Measurements from ENCODE around the gene PBX2. TPM values are rescaled to one million over a fixed set of nuclear protein-coding genes. Genes with fewer than 3 reads are reported as not detected.

PBX2 gene
- total RNA-seq, 4 donors from 2014 or later, result 43.6 to 95.9 (median 59.3) TPM

- Histone ChIP-seq H3K36me3 (peaks cover 0 to 83% (median 0%) of the 10 kb centered on the region in 4 donors), H3K9me3 (no peaks in the 10 kb centered on the region), H3K4me1 (no peaks in the 10 kb centered on the region), H3K27ac (replicated peaks in 1 of 4) (no peak overlapping the region), H3K4me3 (no peak overlapping the region), H3K27me3 (no peaks in the 10 kb centered on the region)
- DNase-seq (ENCODE audit: extremely low spot score), result no peak
- WGBS, result 84% methylated on average over 6 of the region's 7 CpGs
- TF ChIP-seq POLR2AphosphoS5 (IDR thresholded peaks at IDR 0.05) (no peak), POLR2A (IDR thresholded peaks at IDR 0.05; ENCODE audit: low read depth) (no peak)
- intact Hi-C loops (cut with DNase I), result no loop called here
These were observed 28.2 kb upstream of the PBX2 start for GRCh38 chr6:32218167-32218566.

GRCh38 chr6:32216998-32217397, 27.0 kb upstream of the PBX2 start:
- no peak overlapping the region for H3K27ac ChIP-seq (replicated peaks in 1 of 4)
- no peaks in the 10 kb centered on the region for H3K27me3 ChIP-seq
- no peak for DNase-seq (ENCODE audit: extremely low spot score)
- 92% methylated on average over 8 of the region's 11 CpGs for WGBS
- intact Hi-C loops (cut with DNase I), result no loop called here
- no peaks in the 10 kb centered on the region for H3K9me3 ChIP-seq
- no peaks in the 10 kb centered on the region for H3K4me1 ChIP-seq
- H3K36me3 ChIP-seq, result peaks cover 0 to 86% (median 0%) of the 10 kb centered on the region in 4 donors
- H3K4me3 ChIP-seq, result no peak overlapping the region
- TF ChIP-seq POLR2AphosphoS5 (IDR thresholded peaks at IDR 0.05), result no peak
- no peak for TF ChIP-seq CTCF (IDR thresholded peaks at IDR 0.05)
- no peak for TF ChIP-seq POLR2A (IDR thresholded peaks at IDR 0.05; ENCODE audit: low read depth)
- no peak for TF ChIP-seq EP300 (IDR thresholded peaks at IDR 0.05)

- Histone ChIP-seq H3K4me3 (no peak overlapping the region), H3K36me3 (peaks cover 0 to 84% (median 0%) of the 10 kb centered on the region in 4 donors), H3K27ac (replicated peaks in 1 of 4) (no peak overlapping the region), H3K4me1 (no peaks in the 10 kb centered on the region), H3K27me3 (no peaks in the 10 kb centered on the region), H3K9me3 (no peaks in the 10 kb centered on the region)
- intact Hi-C loops (cut with DNase I), result no loop called here
- WGBS, result 89% methylated on average over 10 of the region's 10 CpGs
- no peak for DNase-seq (ENCODE audit: extremely low spot score)
- TF ChIP-seq POLR2AphosphoS5 (IDR thresholded peaks at IDR 0.05) (no peak), POLR2A (IDR thresholded peaks at IDR 0.05; ENCODE audit: low read depth) (no peak), EP300 (IDR thresholded peaks at IDR 0.05) (no peak), CTCF (IDR thresholded peaks at IDR 0.05) (no peak)
These were observed 26.3 kb upstream of the PBX2 start for GRCh38 chr6:32216285-32216684.

GRCh38 chr6:32215617-32216016, 25.6 kb upstream of the PBX2 start:
- Histone ChIP-seq H3K36me3 (peaks cover 0 to 81% (median 0%) of the 10 kb centered on the region in 4 donors), H3K4me3 (no peak overlapping the region), H3K27ac (replicated peaks in 1 of 4) (no peak overlapping the region), H3K9me3 (no peaks in the 10 kb centered on the region), H3K27me3 (no peaks in the 10 kb centered on the region), H3K4me1 (no peaks in the 10 kb centered on the region)
- WGBS, result 93% methylated on average over 4 of the region's 4 CpGs
- TF ChIP-seq POLR2A (IDR thresholded peaks at IDR 0.05; ENCODE audit: low read depth) (no peak), EP300 (IDR thresholded peaks at IDR 0.05) (no peak), POLR2AphosphoS5 (IDR thresholded peaks at IDR 0.05) (no peak), CTCF (IDR thresholded peaks at IDR 0.05) (no peak)
- intact Hi-C loops (cut with DNase I), result no loop called here
- DNase-seq (ENCODE audit: extremely low spot score), result no peak

GRCh38 chr6:32214126-32214525, 24.1 kb upstream of the PBX2 start:
- intact Hi-C loops (cut with DNase I), result no loop called here
- Histone ChIP-seq H3K36me3 (peaks cover 0 to 74% (median 0%) of the 10 kb centered on the region in 4 donors), H3K4me3 (no peak overlapping the region), H3K27ac (replicated peaks in 1 of 4) (no peak overlapping the region), H3K4me1 (no peaks in the 10 kb centered on the region), H3K27me3 (no peaks in the 10 kb centered on the region), H3K9me3 (no peaks in the 10 kb centered on the region)
- DNase-seq (ENCODE audit: extremely low spot score), result no peak
- TF ChIP-seq CTCF (IDR thresholded peaks at IDR 0.05) (no peak), EP300 (IDR thresholded peaks at IDR 0.05) (no peak)
- 70% methylated on average over 3 of the region's 3 CpGs for WGBS
